ENCODE data around the gene ADAMTS14.
"Not testable (repeated sequence)": the region's sequence is repeated elsewhere in the genome, so short reads cannot be mapped to it uniquely, and the experiment has no call there.

The ADAMTS14 gene

DNA sequence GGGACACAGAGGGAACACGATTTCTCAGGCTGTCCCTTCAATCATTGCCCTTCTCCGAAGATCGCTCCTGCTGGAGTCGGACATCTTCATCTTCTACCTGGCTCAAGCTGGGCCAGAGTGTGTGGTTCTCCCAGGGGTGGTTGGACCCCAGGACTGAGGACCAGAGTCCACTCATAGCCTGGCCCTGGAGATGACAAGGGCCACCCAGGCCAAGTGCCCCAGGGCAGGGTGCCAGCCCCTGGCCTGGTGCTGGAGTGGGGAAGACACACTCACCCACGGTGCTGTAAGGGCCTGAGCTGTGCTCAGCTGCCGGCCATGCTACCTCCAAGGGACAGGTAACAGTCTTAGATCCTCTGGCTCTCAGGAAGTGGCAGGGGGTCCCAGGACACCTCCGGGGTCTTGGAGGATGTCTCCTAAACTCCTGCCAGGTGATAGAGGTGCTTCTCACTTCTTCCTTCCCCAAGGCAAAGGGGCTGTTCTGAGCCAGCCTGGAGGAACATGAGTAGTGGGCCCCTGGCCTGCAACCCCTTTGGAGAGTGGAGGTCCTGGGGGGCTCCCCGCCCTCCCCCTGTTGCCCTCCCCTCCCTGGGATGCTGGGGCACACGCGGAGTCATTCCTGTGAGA lies 89.5 kb downstream of the ADAMTS14 start:
- no peak overlapping the region for H3K4me3 ChIP-seq (ENCODE audit: low read depth, low read length)
- TF ChIP-seq, protein P1, sequence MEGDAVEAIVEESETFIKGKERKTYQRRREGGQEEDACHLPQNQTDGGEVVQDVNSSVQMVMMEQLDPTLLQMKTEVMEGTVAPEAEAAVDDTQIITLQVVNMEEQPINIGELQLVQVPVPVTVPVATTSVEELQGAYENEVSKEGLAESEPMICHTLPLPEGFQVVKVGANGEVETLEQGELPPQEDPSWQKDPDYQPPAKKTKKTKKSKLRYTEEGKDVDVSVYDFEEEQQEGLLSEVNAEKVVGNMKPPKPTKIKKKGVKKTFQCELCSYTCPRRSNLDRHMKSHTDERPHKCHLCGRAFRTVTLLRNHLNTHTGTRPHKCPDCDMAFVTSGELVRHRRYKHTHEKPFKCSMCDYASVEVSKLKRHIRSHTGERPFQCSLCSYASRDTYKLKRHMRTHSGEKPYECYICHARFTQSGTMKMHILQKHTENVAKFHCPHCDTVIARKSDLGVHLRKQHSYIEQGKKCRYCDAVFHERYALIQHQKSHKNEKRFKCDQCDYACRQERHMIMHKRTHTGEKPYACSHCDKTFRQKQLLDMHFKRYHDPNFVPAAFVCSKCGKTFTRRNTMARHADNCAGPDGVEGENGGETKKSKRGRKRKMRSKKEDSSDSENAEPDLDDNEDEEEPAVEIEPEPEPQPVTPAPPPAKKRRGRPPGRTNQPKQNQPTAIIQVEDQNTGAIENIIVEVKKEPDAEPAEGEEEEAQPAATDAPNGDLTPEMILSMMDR (IDR thresholded peaks at IDR 0.05; ENCODE audit: low read depth, low read length): no peak

DNA sequence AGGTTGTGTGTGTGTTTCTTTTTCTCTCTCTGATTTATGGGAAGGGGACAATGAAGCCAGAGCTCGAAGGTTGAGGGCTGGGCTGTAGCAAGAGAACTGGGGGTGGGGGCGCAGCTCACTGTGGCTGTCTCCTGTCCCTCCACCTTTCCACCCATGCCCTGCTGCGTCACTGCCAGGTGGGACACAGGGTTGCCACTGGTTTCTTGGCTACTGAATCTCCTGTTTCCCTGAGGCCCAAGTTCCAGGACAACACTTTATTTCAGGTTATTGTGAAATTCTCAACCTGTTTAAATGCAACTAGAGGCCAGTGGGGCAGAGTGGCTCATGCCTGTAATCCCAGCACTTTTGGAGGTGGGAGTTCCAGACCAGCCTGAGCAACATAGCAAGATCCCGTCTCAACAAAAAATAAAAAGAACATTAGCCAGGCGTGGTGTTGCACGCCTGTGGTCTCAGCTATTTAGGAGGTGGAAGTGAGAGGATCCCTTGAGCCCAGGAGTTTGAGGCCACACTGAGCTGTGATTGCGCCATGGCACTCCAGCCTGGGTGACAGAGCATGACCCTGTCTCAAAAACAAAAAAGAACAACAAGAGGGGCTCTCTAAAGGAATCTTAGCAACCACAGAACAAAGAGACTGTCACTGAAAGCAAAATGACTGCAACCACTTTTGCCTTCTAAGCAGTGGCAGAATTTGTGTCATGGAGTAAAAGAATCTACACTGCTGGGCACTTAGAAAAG lies 90.3 kb downstream of the ADAMTS14 start:
- no peak overlapping the region for H3K4me3 ChIP-seq (ENCODE audit: low read depth, low read length)
- TF ChIP-seq, protein P1 (IDR thresholded peaks at IDR 0.05; ENCODE audit: low read depth, low read length): no peak

DNA sequence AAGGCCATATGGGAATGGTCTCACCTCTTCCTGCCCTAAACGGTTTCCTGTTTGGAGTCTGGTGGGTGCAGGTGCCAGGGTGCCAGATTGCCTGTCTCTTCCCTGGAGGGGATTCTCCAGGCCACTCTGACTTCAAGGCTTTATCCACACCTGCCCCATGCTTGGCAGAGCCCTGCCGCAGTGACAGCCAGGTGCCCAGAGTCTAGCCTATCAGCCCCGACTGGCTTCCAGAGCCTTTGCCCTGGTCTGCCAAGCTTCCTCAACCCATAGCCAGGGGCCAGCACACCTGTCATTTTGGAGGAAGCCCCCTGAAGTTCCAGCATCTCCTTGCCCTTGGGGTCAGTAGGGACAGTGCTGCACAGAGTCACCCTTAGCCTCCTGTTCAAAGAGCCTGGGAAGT lies 91.3 kb downstream of the ADAMTS14 start:
- no peak overlapping the region for H3K4me3 ChIP-seq (ENCODE audit: low read depth, low read length)
- TF ChIP-seq, protein P1 (IDR thresholded peaks at IDR 0.05; ENCODE audit: low read depth, low read length): no peak

DNA sequence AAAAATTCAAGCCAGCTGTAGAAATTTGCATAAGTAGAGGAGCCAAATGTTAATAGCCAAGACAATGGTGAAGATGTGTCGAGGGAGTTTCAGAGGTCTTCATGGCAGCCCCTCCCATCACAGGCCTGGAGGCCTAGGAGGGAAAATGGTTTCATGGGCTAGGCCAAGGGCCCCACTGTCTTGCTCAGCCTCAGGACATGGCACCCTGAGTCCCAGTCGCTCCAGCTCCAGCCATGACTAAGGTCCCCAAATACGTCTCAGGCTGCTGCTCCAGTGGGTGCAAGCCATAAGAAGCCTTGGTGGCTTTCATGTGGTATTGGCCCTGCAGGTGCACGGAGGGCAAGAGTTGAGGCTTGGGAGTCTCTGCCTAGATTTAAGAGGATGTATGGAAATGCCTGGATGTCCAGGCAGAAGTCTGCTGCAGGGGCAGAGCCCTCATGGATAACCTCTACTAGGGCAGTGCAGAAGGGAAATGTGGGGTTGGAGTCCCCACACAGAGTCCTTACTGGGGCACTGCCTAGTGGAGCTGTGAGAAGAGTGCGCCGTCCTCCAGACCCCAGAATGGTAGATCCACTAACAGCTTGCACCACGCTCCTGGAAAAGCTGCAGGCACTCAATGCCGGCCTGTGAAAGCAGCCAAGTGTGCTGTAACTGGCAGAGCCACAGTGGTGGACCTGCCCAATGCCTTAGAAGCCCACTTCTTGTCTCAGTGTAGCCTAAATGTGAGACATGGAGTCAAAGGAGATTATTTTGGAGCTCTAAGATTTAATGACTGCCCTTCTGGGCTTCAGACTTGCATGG lies 93.7 kb downstream of the ADAMTS14 start:
- H3K4me3 ChIP-seq (ENCODE audit: low read depth, low read length): no peak overlapping the region
- TF ChIP-seq, protein P1 (IDR thresholded peaks at IDR 0.05; ENCODE audit: low read depth, low read length): no peak

DNA sequence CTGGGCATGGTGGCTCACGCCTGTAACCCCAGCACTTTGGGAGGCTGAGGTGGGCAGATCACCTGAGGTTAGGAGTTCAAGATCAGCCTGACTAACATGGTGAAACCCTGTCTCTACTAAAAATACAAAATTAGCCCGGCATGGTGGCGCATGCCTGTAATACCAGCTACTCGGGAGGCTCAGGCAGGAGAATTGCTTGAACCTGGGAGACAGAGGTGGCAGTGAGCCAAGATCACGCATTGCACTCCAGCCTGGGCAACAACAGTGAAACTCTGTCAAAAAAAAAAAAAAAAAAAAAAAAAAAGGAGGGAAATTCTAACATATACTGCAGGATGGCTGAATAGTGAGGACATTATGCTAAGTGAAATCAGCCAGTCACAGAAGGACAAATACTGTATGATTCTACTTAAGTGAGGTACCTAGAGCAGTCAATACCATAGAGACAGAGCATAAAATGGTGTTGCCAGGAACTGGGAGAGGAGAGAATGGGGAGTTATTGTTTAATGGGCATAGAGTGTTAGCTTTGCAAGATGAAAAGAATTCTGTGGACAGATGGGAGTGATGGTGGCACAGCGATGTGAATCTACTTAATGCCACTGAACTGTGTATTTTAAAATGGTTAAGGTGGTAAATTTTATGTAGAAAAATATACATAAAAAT lies 95.8 kb downstream of the ADAMTS14 start:
- H3K4me3 ChIP-seq (ENCODE audit: low read depth, low read length): not testable (repeated sequence)

DNA sequence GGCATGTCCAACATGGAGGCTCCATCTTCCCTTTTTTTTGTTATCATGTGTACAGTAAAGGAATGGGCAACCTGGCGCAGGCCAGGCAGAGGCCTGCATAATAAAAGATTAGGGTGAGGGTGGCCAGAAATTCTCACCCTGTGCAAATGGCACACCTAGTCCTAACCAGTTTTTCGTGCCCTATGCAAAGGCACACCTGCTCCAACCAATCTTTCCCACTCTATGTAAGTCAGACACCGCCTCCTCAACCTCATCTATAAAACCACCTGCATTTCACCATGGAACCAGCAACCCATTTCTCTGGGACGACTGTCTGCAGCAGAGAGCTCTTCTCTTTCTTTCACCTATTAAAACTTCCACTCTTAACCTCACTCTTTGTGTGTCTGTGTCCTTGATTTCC lies 96.8 kb downstream of the ADAMTS14 start:
- TF ChIP-seq, protein P1 (IDR thresholded peaks at IDR 0.05; ENCODE audit: low read depth, low read length): no peak

DNA sequence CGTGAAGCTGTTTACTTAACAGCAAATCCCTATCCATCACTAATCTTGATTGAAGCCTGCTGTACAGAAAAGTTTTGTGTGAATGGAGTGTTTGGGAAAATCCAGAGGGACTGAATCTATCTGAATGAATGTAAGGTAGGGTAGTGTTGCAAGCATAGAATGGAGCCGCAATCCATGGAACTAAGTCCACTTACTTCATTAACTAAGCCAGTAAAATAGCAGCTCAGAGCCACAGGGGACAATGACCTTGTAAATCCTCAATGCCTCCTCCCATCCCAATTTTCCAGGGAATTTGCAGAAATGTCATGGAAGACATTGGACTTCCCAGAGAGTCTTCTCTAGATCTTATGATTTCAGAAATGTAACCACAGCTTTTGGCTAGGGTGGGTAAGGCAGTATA lies 97.7 kb downstream of the ADAMTS14 start:
- no peak overlapping the region for H3K4me3 ChIP-seq (ENCODE audit: low read depth, low read length)
- TF ChIP-seq, protein P1 (IDR thresholded peaks at IDR 0.05; ENCODE audit: low read depth, low read length): no peak

More for the DNA sequence above, 96.8 kb downstream of the ADAMTS14 start:
- H3K4me3 ChIP-seq (ENCODE audit: low read depth, low read length): no peak overlapping the region

DNA sequence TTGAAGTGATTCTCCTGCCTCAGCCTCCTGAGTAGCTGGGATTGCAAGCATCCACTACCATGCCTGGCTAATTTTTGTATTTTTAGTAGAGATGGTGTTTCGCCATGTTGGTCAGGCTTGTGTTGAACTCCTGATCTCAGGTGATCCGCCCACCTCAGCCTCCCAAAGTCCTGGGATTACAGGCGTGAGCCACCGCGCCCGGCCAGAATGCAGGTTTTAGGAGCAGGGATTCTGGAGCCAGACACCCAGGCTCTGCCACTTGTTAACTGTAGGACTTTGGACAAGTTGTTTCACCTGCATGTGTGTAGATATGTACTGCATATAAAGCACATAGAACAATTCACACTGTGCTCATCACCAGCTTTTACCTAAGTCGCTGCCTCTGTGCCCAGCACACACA lies 98.2 kb downstream of the ADAMTS14 start:
- not testable (repeated sequence) for H3K4me3 ChIP-seq (ENCODE audit: low read depth, low read length)
